ENCODE measurements around the gene RNU1-2.
"Not testable (repeated sequence)": the region's sequence is repeated elsewhere in the genome, so short reads cannot be mapped to it uniquely, and the experiment has no call there.

RNU1-2 gene

GRCh38 chr1:16891057-16891456, 4.7 kb upstream of the RNU1-2 start:
- H3K4me3 ChIP-seq (ENCODE audit: low read depth, low read length); H3K36me3 ChIP-seq (ENCODE audit: control insufficient read depth, insufficient read depth, low read length); H3K27ac ChIP-seq (ENCODE audit: low read depth, low read length); H3K9ac ChIP-seq (ENCODE audit: low read depth, low read length); H3K27me3 ChIP-seq (ENCODE audit: control insufficient read depth, insufficient read depth, low read length); H3K4me1 ChIP-seq (ENCODE audit: control insufficient read depth, insufficient read depth, low read length); H3K9me3 ChIP-seq (ENCODE audit: control insufficient read depth, insufficient read depth, low read length): not testable (repeated sequence)

- H3K36me3 ChIP-seq (ENCODE audit: control insufficient read depth, insufficient read depth, low read length); H3K9me3 ChIP-seq (ENCODE audit: control insufficient read depth, insufficient read depth, low read length); H3K27ac ChIP-seq (ENCODE audit: low read depth, low read length); H3K4me3 ChIP-seq (ENCODE audit: low read depth, low read length); H3K27me3 ChIP-seq (ENCODE audit: control insufficient read depth, insufficient read depth, low read length); H3K9ac ChIP-seq (ENCODE audit: low read depth, low read length): not testable (repeated sequence)
- H3K4me1 ChIP-seq (ENCODE audit: control insufficient read depth, insufficient read depth, low read length), result peaks cover 16% of the 10 kb centered on the region
Measured at GRCh38 chr1:16892978-16893525, 2.7 kb upstream of the RNU1-2 start.

GRCh38 chr1:16893796-16894195, 2.0 kb upstream of the RNU1-2 start:
- H3K36me3 ChIP-seq (ENCODE audit: control insufficient read depth, insufficient read depth, low read length); H3K9ac ChIP-seq (ENCODE audit: low read depth, low read length); H3K9me3 ChIP-seq (ENCODE audit: control insufficient read depth, insufficient read depth, low read length); H3K27ac ChIP-seq (ENCODE audit: low read depth, low read length); H3K27me3 ChIP-seq (ENCODE audit: control insufficient read depth, insufficient read depth, low read length); H3K4me3 ChIP-seq (ENCODE audit: low read depth, low read length): not testable (repeated sequence)
- H3K4me1 ChIP-seq (ENCODE audit: control insufficient read depth, insufficient read depth, low read length), result peaks cover 13% of the 10 kb centered on the region

GRCh38 chr1:16894338-16894737, 1.4 kb upstream of the RNU1-2 start:
- not testable (repeated sequence) for H3K36me3 ChIP-seq (ENCODE audit: control insufficient read depth, insufficient read depth, low read length); H3K9me3 ChIP-seq (ENCODE audit: control insufficient read depth, insufficient read depth, low read length); H3K9ac ChIP-seq (ENCODE audit: low read depth, low read length); H3K27me3 ChIP-seq (ENCODE audit: control insufficient read depth, insufficient read depth, low read length); H3K4me3 ChIP-seq (ENCODE audit: low read depth, low read length); H3K27ac ChIP-seq (ENCODE audit: low read depth, low read length)
- H3K4me1 ChIP-seq (ENCODE audit: control insufficient read depth, insufficient read depth, low read length), result peaks cover 13% of the 10 kb centered on the region

- peak overlapping the region; percentile 51 for H3K27ac ChIP-seq (ENCODE audit: low read depth, low read length)
- H3K36me3 ChIP-seq (ENCODE audit: control insufficient read depth, insufficient read depth, low read length); H3K27me3 ChIP-seq (ENCODE audit: control insufficient read depth, insufficient read depth, low read length); H3K9me3 ChIP-seq (ENCODE audit: control insufficient read depth, insufficient read depth, low read length); H3K9ac ChIP-seq (ENCODE audit: low read depth, low read length): not testable (repeated sequence)
- peaks cover 13% of the 10 kb centered on the region for H3K4me1 ChIP-seq (ENCODE audit: control insufficient read depth, insufficient read depth, low read length)
- H3K4me3 ChIP-seq (ENCODE audit: low read depth, low read length), result peak overlapping the region; percentile 56
Measured at GRCh38 chr1:16895233-16895597, 565 bp upstream of the RNU1-2 start.

- Histone ChIP-seq H3K9ac (ENCODE audit: low read depth, low read length) (peak overlapping the region; percentile 74), H3K4me3 (ENCODE audit: low read depth, low read length) (peak overlapping the region; percentile 69), H3K27ac (ENCODE audit: low read depth, low read length) (peak overlapping the region; percentile 88), H3K4me1 (ENCODE audit: control insufficient read depth, insufficient read depth, low read length) (peaks cover 15% of the 10 kb centered on the region)
- H3K36me3 ChIP-seq (ENCODE audit: control insufficient read depth, insufficient read depth, low read length); H3K27me3 ChIP-seq (ENCODE audit: control insufficient read depth, insufficient read depth, low read length); H3K9me3 ChIP-seq (ENCODE audit: control insufficient read depth, insufficient read depth, low read length): not testable (repeated sequence)
Measured at GRCh38 chr1:16896316-16897055, 706 bp downstream of the RNU1-2 start.

GRCh38 chr1:16897653-16898052, 1.9 kb downstream of the RNU1-2 start:
- H3K4me1 ChIP-seq (ENCODE audit: control insufficient read depth, insufficient read depth, low read length), result peaks cover 15% of the 10 kb centered on the region
- not testable (repeated sequence) for H3K27me3 ChIP-seq (ENCODE audit: control insufficient read depth, insufficient read depth, low read length); H3K9me3 ChIP-seq (ENCODE audit: control insufficient read depth, insufficient read depth, low read length); H3K36me3 ChIP-seq (ENCODE audit: control insufficient read depth, insufficient read depth, low read length); H3K9ac ChIP-seq (ENCODE audit: low read depth, low read length); H3K27ac ChIP-seq (ENCODE audit: low read depth, low read length); H3K4me3 ChIP-seq (ENCODE audit: low read depth, low read length)

GRCh38 chr1:16898298-16898697, 2.5 kb downstream of the RNU1-2 start:
- H3K27me3 ChIP-seq (ENCODE audit: control insufficient read depth, insufficient read depth, low read length); H3K27ac ChIP-seq (ENCODE audit: low read depth, low read length); H3K9ac ChIP-seq (ENCODE audit: low read depth, low read length); H3K36me3 ChIP-seq (ENCODE audit: control insufficient read depth, insufficient read depth, low read length); H3K9me3 ChIP-seq (ENCODE audit: control insufficient read depth, insufficient read depth, low read length); H3K4me3 ChIP-seq (ENCODE audit: low read depth, low read length): not testable (repeated sequence)
- peaks cover 18% of the 10 kb centered on the region for H3K4me1 ChIP-seq (ENCODE audit: control insufficient read depth, insufficient read depth, low read length)

GRCh38 chr1:16899020-16899419, 3.2 kb downstream of the RNU1-2 start:
- peaks cover 23% of the 10 kb centered on the region for H3K4me1 ChIP-seq (ENCODE audit: control insufficient read depth, insufficient read depth, low read length)
- not testable (repeated sequence) for H3K27ac ChIP-seq (ENCODE audit: low read depth, low read length); H3K27me3 ChIP-seq (ENCODE audit: control insufficient read depth, insufficient read depth, low read length)

GRCh38 chr1:16900751-16901150, 5.0 kb downstream of the RNU1-2 start:
- H3K27ac ChIP-seq (ENCODE audit: low read depth, low read length), result no peak overlapping the region
- no peaks in the 10 kb centered on the region for H3K27me3 ChIP-seq (ENCODE audit: control insufficient read depth, insufficient read depth, low read length)
- H3K9me3 ChIP-seq (ENCODE audit: control insufficient read depth, insufficient read depth, low read length), result no peaks in the 10 kb centered on the region
- no peak overlapping the region for H3K4me3 ChIP-seq (ENCODE audit: low read depth, low read length)
- no peak overlapping the region for H3K9ac ChIP-seq (ENCODE audit: low read depth, low read length)
- no peaks in the 10 kb centered on the region for H3K36me3 ChIP-seq (ENCODE audit: control insufficient read depth, insufficient read depth, low read length)
- peaks cover 29% of the 10 kb centered on the region for H3K4me1 ChIP-seq (ENCODE audit: control insufficient read depth, insufficient read depth, low read length)

More at GRCh38 chr1:16899020-16899419, 3.2 kb downstream of the RNU1-2 start:
- H3K9me3 ChIP-seq (ENCODE audit: control insufficient read depth, insufficient read depth, low read length); H3K9ac ChIP-seq (ENCODE audit: low read depth, low read length); H3K4me3 ChIP-seq (ENCODE audit: low read depth, low read length); H3K36me3 ChIP-seq (ENCODE audit: control insufficient read depth, insufficient read depth, low read length): not testable (repeated sequence)

GRCh38 chr1:16901371-16901770, 5.6 kb downstream of the RNU1-2 start:
- not testable (repeated sequence) for H3K27ac ChIP-seq (ENCODE audit: low read depth, low read length); H3K9ac ChIP-seq (ENCODE audit: low read depth, low read length); H3K4me3 ChIP-seq (ENCODE audit: low read depth, low read length); H3K27me3 ChIP-seq (ENCODE audit: control insufficient read depth, insufficient read depth, low read length); H3K36me3 ChIP-seq (ENCODE audit: control insufficient read depth, insufficient read depth, low read length); H3K9me3 ChIP-seq (ENCODE audit: control insufficient read depth, insufficient read depth, low read length)
- H3K4me1 ChIP-seq (ENCODE audit: control insufficient read depth, insufficient read depth, low read length), result peaks cover 33% of the 10 kb centered on the region
